H4 (cell line): ENCODE data around the gene EXOC4. TPM values are rescaled to one million over a fixed set of nuclear protein-coding genes. Genes with fewer than 3 reads are reported as not detected.
"Not testable (repeated sequence)": the region's sequence is repeated elsewhere in the genome, so short reads cannot be mapped to it uniquely, and the experiment has no call there.

Experiments used
- DNase-seq: peaks from one replicate; pipeline ENCODE4 v3.0.0-alpha.2; 2015; ENCODE audit warnings: low spot score
- total RNA-seq: library from RNA; depleted of rRNA; stranded (reverse); fragments of >200 nt; shearing (Covaris generic); gene quantifications from 2 replicates; pipeline ENCODE4 v1.2.3, GENCODE V29; 2014; rRNA removed

Gene EXOC4
- 45.4 and 54.3 TPM in 2 replicates for total RNA-seq

DNA sequence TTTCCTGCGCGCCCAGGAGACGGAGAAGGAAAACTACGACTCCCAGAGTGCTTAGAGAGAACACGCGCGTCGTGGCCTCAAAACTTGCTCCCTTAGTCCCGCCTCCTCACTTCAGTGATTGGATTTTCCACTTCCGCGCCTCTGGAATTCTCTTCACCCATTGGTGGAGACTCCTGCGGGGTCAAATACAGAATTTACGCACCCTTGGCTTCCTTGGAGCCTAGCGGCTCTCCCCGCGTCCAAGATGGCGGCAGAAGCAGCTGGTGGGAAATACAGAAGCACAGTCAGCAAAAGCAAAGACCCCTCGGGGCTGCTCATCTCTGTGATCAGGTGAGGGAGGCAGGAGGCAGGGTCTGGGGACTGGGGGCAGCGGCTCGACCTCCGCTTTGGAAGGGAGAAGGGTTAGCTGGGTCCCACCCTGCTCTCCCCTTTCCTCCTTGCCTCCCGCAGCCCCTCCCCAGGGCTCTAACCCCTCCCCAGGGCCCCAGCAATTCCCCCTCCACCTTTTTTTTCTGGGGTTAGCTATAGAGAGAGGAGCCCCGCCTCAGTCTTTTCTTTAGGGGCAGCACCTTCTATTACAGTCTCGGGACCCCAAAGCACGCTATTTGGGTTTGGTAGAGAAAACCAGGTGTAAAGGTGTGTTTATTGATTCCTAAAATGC, at the start of gene EXOC4:
EXOC4 (plus strand) TSS at position 221 of the 661 bp plus-strand sequence.
- peak; percentile 97 for DNase-seq

GRCh38 chr7:133203490-133203889, 49.4 kb upstream of the EXOC4 start:
- DNase-seq = no peak

GRCh38 chr7:133207687-133208086, 45.2 kb upstream of the EXOC4 start:
- peak; percentile 24 for DNase-seq

DNA sequence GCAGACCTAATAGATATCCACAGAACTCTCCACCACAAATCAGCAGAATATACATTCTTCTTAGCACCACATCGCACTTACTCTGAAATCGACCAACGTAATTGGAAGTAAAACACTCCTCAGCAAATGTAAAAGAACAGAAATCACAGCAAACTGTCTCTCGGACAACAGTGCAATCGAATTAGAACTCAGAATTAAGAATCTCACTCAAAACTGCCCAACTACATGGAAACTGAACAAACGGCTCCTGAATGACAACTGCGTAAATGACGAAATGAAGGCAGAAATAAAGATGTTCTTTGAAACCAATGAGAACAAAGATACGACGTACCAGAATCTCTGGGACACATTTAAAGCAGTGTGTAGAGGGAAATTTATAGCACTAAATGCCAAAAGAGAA, 42.1 kb upstream of the EXOC4 start:
- not testable (repeated sequence) for DNase-seq

- DNase-seq = not testable (repeated sequence)
Measured at GRCh38 chr7:133213772-133214171, 39.1 kb upstream of the EXOC4 start.

DNA sequence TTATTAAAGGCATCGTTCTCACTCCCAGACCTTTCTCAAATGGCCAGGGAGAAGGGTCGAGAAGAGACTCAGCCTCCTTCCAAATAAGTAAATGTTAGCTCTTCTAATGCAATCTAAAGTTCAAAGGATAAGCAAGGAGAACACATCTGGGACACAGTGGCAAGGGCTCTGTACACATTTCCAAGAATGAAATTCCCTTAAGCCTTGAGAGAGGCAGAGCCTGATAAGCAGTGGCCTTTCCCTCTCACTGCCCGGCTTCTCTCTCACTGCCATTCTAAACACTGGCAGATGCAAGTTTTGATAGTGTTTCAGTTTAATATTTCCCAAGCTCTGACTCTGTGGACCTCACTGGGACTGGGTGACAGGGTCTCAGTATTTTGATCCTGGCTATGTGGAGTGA, 35.1 kb upstream of the EXOC4 start:
- no peak for DNase-seq

GRCh38 chr7:133230591-133231194, 22.2 kb upstream of the EXOC4 start:
- peak; percentile 57 for DNase-seq

GRCh38 chr7:133233142-133233541, 19.7 kb upstream of the EXOC4 start:
- no peak for DNase-seq

- no peak for DNase-seq
Measured at GRCh38 chr7:133234961-133235875, 17.7 kb upstream of the EXOC4 start.

GRCh38 chr7:133237545-133237944, 15.3 kb upstream of the EXOC4 start:
- no peak for DNase-seq

- no peak for DNase-seq
Measured at GRCh38 chr7:133240302-133240701, 12.6 kb upstream of the EXOC4 start.

DNA sequence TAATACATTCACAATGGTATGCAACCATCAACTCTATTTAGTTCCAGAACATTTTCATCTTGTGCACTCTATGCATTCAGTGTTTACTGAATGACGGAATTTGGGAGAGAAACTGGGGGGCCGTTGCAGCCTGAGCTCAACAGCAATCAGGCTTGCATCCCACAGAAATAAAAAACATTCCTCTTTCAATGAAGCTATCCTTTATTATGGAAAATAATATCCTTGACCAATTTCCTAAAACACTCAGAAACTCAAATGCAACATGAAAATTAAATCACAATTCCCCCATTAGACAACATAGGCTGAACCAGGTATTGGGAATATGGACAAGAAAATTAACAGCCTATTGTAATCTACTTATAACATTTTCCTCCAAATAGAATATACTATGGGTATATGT, 6.3 kb upstream of the EXOC4 start:
- no peak for DNase-seq

GRCh38 chr7:133248901-133249300, 4.0 kb upstream of the EXOC4 start:
- DNase-seq = no peak

DNA sequence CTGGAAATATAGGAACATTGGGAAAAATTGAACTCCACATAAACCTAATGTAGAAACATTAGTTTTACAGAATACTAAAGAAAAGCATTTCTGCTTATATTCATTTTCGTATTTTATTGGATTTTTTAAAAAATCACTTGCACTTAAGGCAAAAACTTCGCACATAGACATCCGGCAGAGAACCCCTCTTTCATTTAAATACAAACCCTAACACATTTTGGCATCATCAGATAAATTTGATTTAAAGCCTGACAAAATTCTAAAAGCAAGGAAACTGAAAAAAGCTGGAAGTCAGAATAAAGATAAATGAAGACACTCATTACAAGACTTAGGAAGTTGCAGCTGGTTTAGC, 396 bp upstream of the EXOC4 start:
- no peak for DNase-seq

DNA sequence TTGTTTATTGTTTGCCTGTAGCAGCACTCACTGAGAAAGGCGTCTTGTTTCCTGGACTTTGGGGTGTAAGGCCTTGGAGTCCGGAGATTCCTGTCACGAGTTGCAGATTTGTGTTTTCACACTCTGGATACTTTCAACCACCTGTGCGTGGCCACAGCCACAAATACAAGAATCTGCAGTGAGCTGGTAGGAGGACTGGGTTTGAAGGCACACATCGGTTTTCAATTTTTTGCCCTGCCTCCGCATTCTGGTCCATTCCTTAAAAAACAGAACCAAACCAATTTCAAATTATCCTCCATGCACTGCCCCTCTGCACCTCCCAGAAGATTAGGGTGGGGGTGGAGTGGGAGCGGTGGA, 619 bp downstream of the EXOC4 start:
- DNase-seq = no peak

GRCh38 chr7:133255486-133255885, 2.6 kb downstream of the EXOC4 start:
- DNase-seq = no peak

DNA sequence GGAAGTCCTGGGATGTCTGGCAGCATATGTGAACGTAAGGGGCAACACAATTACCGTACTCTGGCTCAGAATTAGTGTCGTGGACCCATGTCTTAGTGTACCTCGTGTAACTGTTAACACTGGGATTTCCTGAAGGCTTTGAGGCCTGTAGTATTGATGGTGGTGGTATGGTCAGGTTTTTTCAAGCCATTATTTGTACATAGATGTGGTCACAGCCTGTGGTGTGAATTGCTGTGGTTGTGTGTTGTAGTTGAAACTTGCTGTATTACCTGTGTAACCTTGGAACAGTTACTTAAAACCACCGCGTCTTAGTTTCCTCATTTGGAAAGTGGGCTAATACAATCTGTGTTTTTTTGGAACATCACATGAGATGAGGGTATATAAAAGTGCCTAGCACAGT, 5.3 kb downstream of the EXOC4 start:
- DNase-seq = no peak

DNA sequence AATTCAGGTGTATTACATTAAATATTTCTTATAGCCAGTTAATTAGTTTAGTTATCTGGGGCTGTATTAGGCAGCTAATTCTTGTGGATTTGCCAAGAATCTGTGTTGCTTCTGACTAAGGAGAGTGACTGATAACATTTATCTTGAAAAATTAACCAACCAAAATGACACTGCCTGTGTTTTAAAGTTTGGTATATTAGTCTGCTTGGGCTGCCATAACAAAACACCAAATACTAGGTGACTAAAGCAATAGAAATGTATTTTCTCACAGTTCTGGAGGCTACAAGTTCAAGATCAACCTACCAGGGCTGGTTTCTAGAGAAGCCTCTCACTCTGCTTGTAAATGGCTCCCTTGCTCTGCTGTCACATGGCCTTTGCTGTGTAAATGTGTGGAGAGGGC, 12.9 kb downstream of the EXOC4 start:
- DNase-seq = no peak

DNA sequence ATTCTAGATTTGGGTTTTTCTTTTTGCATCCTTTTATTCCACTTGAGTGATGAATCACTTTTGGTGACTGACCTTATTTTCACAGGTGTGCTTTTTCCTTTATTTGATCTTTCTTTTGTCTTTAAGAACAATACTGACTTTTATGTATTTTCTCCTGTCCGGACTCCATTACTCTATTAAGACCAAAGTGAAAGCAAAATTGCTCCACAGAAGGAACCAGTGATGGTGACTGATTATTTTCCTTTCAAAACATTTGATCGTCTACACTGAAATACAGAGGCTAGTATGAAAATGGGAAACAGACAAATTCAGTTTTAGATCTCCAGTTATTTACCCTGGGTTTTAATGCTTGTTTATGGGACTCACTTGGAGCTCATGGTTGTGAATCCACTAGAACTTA, 15.5 kb downstream of the EXOC4 start:
- DNase-seq = no peak

- DNase-seq = no peak
Measured at GRCh38 chr7:133272336-133272735, 19.5 kb downstream of the EXOC4 start.

DNA sequence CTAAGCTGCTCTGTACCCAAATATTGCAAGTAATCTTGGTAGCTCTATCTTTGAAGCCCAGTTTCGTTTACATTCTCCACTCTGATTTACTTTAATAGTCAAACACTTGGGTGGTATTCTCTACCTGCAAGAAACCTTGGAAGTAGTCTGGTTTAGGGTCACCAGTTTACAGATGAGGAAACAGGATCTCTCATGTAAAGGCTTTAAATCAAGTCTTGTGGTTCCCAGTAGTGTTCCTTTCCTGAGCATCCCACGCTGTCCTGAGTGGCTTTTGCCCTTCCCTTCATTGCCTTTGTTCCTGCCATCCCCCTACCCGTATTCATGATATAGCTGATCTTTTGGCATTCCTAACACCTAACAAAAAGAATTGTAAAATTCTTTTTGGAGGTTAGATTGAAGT, 20.3 kb downstream of the EXOC4 start:
- no peak for DNase-seq

DNA sequence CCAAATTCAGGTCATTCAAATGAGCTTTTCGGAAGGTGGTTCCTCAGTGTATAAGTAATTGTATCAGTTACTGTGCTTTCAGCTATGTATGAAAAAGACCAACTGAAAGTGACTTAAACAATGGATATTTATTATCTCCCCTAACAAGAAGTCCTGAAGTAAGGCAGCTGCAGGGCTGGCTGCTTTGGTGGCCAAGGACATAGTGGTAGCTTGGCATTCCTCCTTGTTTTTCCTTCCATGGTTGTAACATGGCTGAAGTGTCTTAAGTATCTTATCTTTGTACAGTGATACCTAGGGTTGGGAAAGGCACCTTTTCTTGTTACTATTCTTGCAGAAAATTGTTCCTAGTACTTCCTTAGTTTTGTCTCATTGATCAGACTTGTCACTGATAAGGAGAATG, 21.4 kb downstream of the EXOC4 start:
- DNase-seq = no peak

- DNase-seq = peak; percentile 11
Measured at GRCh38 chr7:133275008-133275407, 22.1 kb downstream of the EXOC4 start.
